ENCODE data around the gene MPP3.

Gene MPP3

GRCh38 chr17:43834106-43834505, 1.2 kb upstream of the MPP3 start:
- in situ Hi-C loops (cut with MboI; ENCODE audit: low sequenced_read_pairs): no loop called here

GRCh38 chr17:43832168-43832975, 574 bp downstream of the MPP3 start:
- in situ Hi-C loops (cut with MboI; ENCODE audit: low sequenced_read_pairs): no loop called here

- in situ Hi-C loops (cut with MboI; ENCODE audit: low sequenced_read_pairs): no loop called here
Observed at GRCh38 chr17:43831633-43832032, 1.3 kb downstream of the MPP3 start.

GRCh38 chr17:43830510-43831140, 2.3 kb downstream of the MPP3 start:
- in situ Hi-C loops (cut with MboI; ENCODE audit: low sequenced_read_pairs): no loop called here

- in situ Hi-C loops (cut with MboI; ENCODE audit: low sequenced_read_pairs): no loop called here
Observed at GRCh38 chr17:43829738-43830137, 3.2 kb downstream of the MPP3 start.

- in situ Hi-C loops (cut with MboI; ENCODE audit: low sequenced_read_pairs): no loop called here
Observed at GRCh38 chr17:43827596-43827995, 5.3 kb downstream of the MPP3 start.

- in situ Hi-C loops (cut with MboI; ENCODE audit: low sequenced_read_pairs): no loop called here
Observed at GRCh38 chr17:43826206-43826605, 6.7 kb downstream of the MPP3 start.

GRCh38 chr17:43825567-43825966, 7.4 kb downstream of the MPP3 start:
- in situ Hi-C loops (cut with MboI; ENCODE audit: low sequenced_read_pairs): no loop called here

- in situ Hi-C loops (cut with MboI; ENCODE audit: low sequenced_read_pairs): no loop called here
Observed at GRCh38 chr17:43823350-43824084, 9.4 kb downstream of the MPP3 start.

GRCh38 chr17:43822570-43823190, 10.3 kb downstream of the MPP3 start:
- in situ Hi-C loops (cut with MboI; ENCODE audit: low sequenced_read_pairs): no loop called here

- in situ Hi-C loops (cut with MboI; ENCODE audit: low sequenced_read_pairs): no loop called here
Observed at GRCh38 chr17:43820759-43821158, 12.2 kb downstream of the MPP3 start.

GRCh38 chr17:43818966-43819365, 14.0 kb downstream of the MPP3 start:
- in situ Hi-C loops (cut with MboI; ENCODE audit: low sequenced_read_pairs): no loop called here

GRCh38 chr17:43817826-43818225, 15.1 kb downstream of the MPP3 start:
- in situ Hi-C loops (cut with MboI; ENCODE audit: low sequenced_read_pairs): no loop called here

- in situ Hi-C loops (cut with MboI; ENCODE audit: low sequenced_read_pairs): no loop called here
Observed at GRCh38 chr17:43816336-43817320, 16.3 kb downstream of the MPP3 start.

- in situ Hi-C loops (cut with MboI; ENCODE audit: low sequenced_read_pairs): no loop called here
Observed at GRCh38 chr17:43814714-43815113, 18.2 kb downstream of the MPP3 start.

GRCh38 chr17:43814026-43814425, 18.9 kb downstream of the MPP3 start:
- in situ Hi-C loops (cut with MboI; ENCODE audit: low sequenced_read_pairs): no loop called here

- in situ Hi-C loops (cut with MboI; ENCODE audit: low sequenced_read_pairs): no loop called here
Observed at GRCh38 chr17:43813386-43813785, 19.6 kb downstream of the MPP3 start.

GRCh38 chr17:43812396-43813265, 20.3 kb downstream of the MPP3 start:
- in situ Hi-C loops (cut with MboI; ENCODE audit: low sequenced_read_pairs): no loop called here

- in situ Hi-C loops (cut with MboI; ENCODE audit: low sequenced_read_pairs): no loop called here
Observed at GRCh38 chr17:43810823-43811222, 22.1 kb downstream of the MPP3 start.

Measured in HL-60/S4 treated with retinoic acid at 250 ng/mL for 4 days and 3 days (cell line).